K562 (cell line): ENCODE results near the gene RGS7BP. TPM values are rescaled to one million over a fixed set of nuclear protein-coding genes. Genes with fewer than 3 reads are reported as not detected.

Experiments used
- ATAC-seq: fragments of 200-7000 bp; cut with Tn5 transposase; 3 replicates; pipeline ENCODE4 v1.9.1; 2020; ENCODE audit warnings: moderate library complexity
- BruUV-seq: library from RNA; stranded (reverse); fragments of 400-500 nt; replicated peaks from 2 replicates; lab custom pipeline; 2021; lab: Mats Ljungman, UMichigan
- CTCF ChIA-PET: fragments of 300-600 bp; formaldehyde crosslinking; extraction: SDS; loops from one replicate; lab custom pipeline; 2021; ENCODE audit warnings: low intra/inter-chr PET ratio; lab: Yijun Ruan, JAX
- POLR2A ChIA-PET: fragments of 300-600, 350-650 bp; sonication (Branson Sonifier 250); formaldehyde crosslinking; extraction: SDS; loops from one replicate; lab custom pipeline; 2021; ENCODE audit warnings: antibody characterized with exemption, inconsistent platforms; lab: Yijun Ruan, JAX
- DNase-seq, 4 experiments: peaks; one replicate each; pipeline versions ENCODE4 v3.0.0 to v3.0.0-alpha.2; 2011 to 2018; ENCODE audit warnings: low spot score in 3 of 4, mixed read lengths in 3 of 4; ENCODE audit errors: extremely low read depth in 1 of 4
- FAIRE-seq: peaks from 2 replicates; lab custom pipeline; 2011; peaks lifted over from hg19 to GRCh38; lab: Jason Lieb, UNC
- H2AFZ ChIP-seq: 2 replicates; pipeline ENCODE4 v1.6.0; 2011; ENCODE audit warnings: low read depth, low read length, control low read depth, inconsistent platforms
- H3K27ac ChIP-seq: fragments of 200-600 bp; 3 replicates; pipeline ENCODE4 v1.8.0; 2011; ENCODE audit warnings: low read depth, mild to moderate bottlenecking, control low read depth, inconsistent platforms, low read length, moderate library complexity, mixed read lengths; ENCODE audit errors: extremely low read depth
- H3K27me3 ChIP-seq, 2 experiments: fragments of 300-600 bp in 1 of 2; 2 replicates in 1 of 2; 3 replicates in 1 of 2; pipeline versions ENCODE4 v1.6.0 to v1.8.0; 2011; ENCODE audit warnings: inconsistent platforms in 2 of 2, low read length in 2 of 2, mild to moderate bottlenecking in 1 of 2, mixed read lengths in 1 of 2, moderate library complexity in 1 of 2; ENCODE audit not compliant: control insufficient read depth in 2 of 2, insufficient read depth in 2 of 2
- H3K36me3 ChIP-seq: fragments of 300-600 bp; 3 replicates; pipeline ENCODE4 v1.8.0; 2011; ENCODE audit warnings: mild to moderate bottlenecking, low read length, inconsistent platforms; ENCODE audit not compliant: control insufficient read depth, insufficient read depth
- H3K4me1 ChIP-seq, 2 experiments: fragments of 200-600 bp in 1 of 2; replicated peaks in 1 of 2; 2 replicates in 1 of 2; 3 replicates in 1 of 2; pipeline versions ENCODE4 v1.5.1 to v1.8.0; 2011; ENCODE audit warnings: inconsistent platforms in 2 of 2, low read length in 2 of 2, mild to moderate bottlenecking in 1 of 2, mixed read lengths in 1 of 2, moderate library complexity in 1 of 2; ENCODE audit not compliant: control insufficient read depth in 2 of 2, insufficient read depth in 2 of 2
- H3K4me2 ChIP-seq: 2 replicates; pipeline ENCODE4 v1.6.1; 2011; ENCODE audit warnings: low read length, control low read depth, inconsistent platforms, mixed read lengths; ENCODE audit not compliant: insufficient read depth
- H3K4me3 ChIP-seq: fragments of 200-600 bp; sonication (generic), shearing (Covaris generic); 2 replicates; pipeline ENCODE4 v1.5.1; 2016; ENCODE audit warnings: control low read depth, inconsistent platforms
- H3K79me2 ChIP-seq: fragments of 200-600 bp; 3 replicates; pipeline ENCODE4 v1.8.0; 2011; ENCODE audit warnings: low read length, inconsistent platforms; ENCODE audit not compliant: control insufficient read depth, insufficient read depth
- H3K9ac ChIP-seq, 2 experiments: 2 replicates each; pipeline versions ENCODE4 v1.6.0 to v1.6.1; 2011; ENCODE audit warnings: low read depth in 2 of 2, low read length in 2 of 2, control low read depth in 1 of 2, inconsistent platforms in 1 of 2, mild to moderate bottlenecking in 1 of 2, mixed read lengths in 1 of 2; ENCODE audit not compliant: insufficient read depth in 1 of 2
- H3K9me1 ChIP-seq: one replicate; pipeline ENCODE4 v1.6.0; 2011; ENCODE audit warnings: inconsistent platforms, mild to moderate bottlenecking, low read length, moderate library complexity; ENCODE audit not compliant: control insufficient read depth, insufficient read depth
- H3K9me3 ChIP-seq: replicated peaks from 2 replicates; pipeline ENCODE4 v1.5.1; 2011; ENCODE audit warnings: low read depth, low read length, inconsistent platforms; ENCODE audit not compliant: control insufficient read depth, insufficient read depth
- H4K20me1 ChIP-seq: replicated peaks from 2 replicates; pipeline ENCODE4 v1.6.1; 2011; ENCODE audit warnings: low read length, inconsistent platforms, mixed read lengths; ENCODE audit not compliant: control insufficient read depth, insufficient read depth
- GATA2 ChIP-seq: sonication (generic); formaldehyde crosslinking; IDR thresholded peaks from 2 replicates; pipeline ENCODE4 v1.4.0; 2020; ENCODE audit warnings: mild to moderate bottlenecking, missing genetic modification reagents
- MAFF ChIP-seq: IDR thresholded peaks from 2 replicates; pipeline ENCODE4 v1.6.1; 2012; ENCODE audit warnings: low read length, improper control_type of control experiment
- MAZ ChIP-seq, 2 experiments: fragments of 450-650 bp in 1 of 2; sonication (generic) in 1 of 2; formaldehyde crosslinking; IDR thresholded peaks in 1 of 2; conservative IDR thresholded peaks in 1 of 2; 2 replicates each; pipeline versions ENCODE4 v1.4.0 to v1.5.0; 2020; ENCODE audit warnings: mild to moderate bottlenecking in 1 of 2, missing genetic modification reagents in 1 of 2
- RFX5 ChIP-seq: IDR thresholded peaks from 2 replicates; pipeline ENCODE4 v1.6.1; 2011; ENCODE audit warnings: low read depth, mild to moderate bottlenecking, improper control_type of control experiment, low read length
- SLC30A9 ChIP-seq: fragments of 250-450 bp; sonication (Bioruptor Pico); IDR thresholded peaks from 2 replicates; pipeline ENCODE4 v1.8.0; 2022; ENCODE audit warnings: mild to moderate bottlenecking, moderate library complexity
- SMC3 ChIP-seq: conservative IDR thresholded peaks from 2 replicates; pipeline ENCODE4 v1.6.1; 2011; ENCODE audit warnings: low read depth, low read length, improper control_type of control experiment; ENCODE audit not compliant: insufficient read depth
- ZKSCAN1 ChIP-seq: fragments of 150-350 bp; IDR thresholded peaks from 2 replicates; pipeline ENCODE4 v1.6.1; 2016; ENCODE audit warnings: low read depth, low read length
- ZNF282 ChIP-seq: sonication (generic); formaldehyde crosslinking; IDR thresholded peaks from 2 replicates; pipeline ENCODE4 v1.8.1; 2023; ENCODE audit warnings: missing genetic modification reagents
- ZNF444 ChIP-seq: fragments of 250-450 bp; sonication (Bioruptor Pico); IDR thresholded peaks from 2 replicates; pipeline ENCODE4 v1.4.0; 2020; ENCODE audit warnings: mild to moderate bottlenecking, moderate library complexity
- WGBS: fragments of 100-300 bp; shearing (Covaris generic); methylation state at CpG from one replicate; pipeline ENCODE4 v1.1.6; 2016; ENCODE audit warnings: low coverage, mixed read lengths; ENCODE audit not compliant: insufficient coverage; ENCODE audit errors: missing lambda C conversion rate; 5-methylcytosine and 5-hydroxymethylcytosine counted together
- in situ Hi-C: fragments of 300-500 bp; cut with MboI; formaldehyde crosslinking; loops from 4 replicates; pipeline ENCODE4 v1.15.0; 2018; ENCODE audit warnings: inconsistent platforms, mixed read lengths
- intact Hi-C: fragments of 100-400 bp; cut with micrococcal nuclease; formaldehyde crosslinking; loops from 2 replicates; pipeline ENCODE4 v1.14.2; 2022
- polyA plus RNA-seq, 8 experiments: library from polyadenylated mRNA; depleted of rRNA in 4 of 8; stranded (reverse) in 5 of 8; unstranded in 3 of 8; fragments of >200 nt; fragmentation: Nextera tagmentation in 2 of 8; fragmentation: Illumina TruSeq in 1 of 8; extraction: Ambion mirVana in 2 of 8; extraction: Trizol in 1 of 8; gene quantifications; 2 replicates each; pipeline versions ENCODE4 v1.2.1 to v1.2.3, GENCODE V29; 2011 to 2014; ENCODE audit warnings: inconsistent platforms in 1 of 8, missing spikeins in 1 of 8
- total RNA-seq, 7 experiments: library from RNA; depleted of rRNA in 6 of 7; stranded (reverse); fragments of >200 nt in 6 of 7; fragmentation: Illumina TruSeq in 2 of 7; extraction: Trizol in 2 of 7; gene quantifications; 2 replicates each; pipeline versions ENCODE4 v1.2.1 to v1.2.3, GENCODE V29; 2011 to 2021; ENCODE audit warnings: low replicate concordance in 1 of 7
- TF ChIP-seq, protein P1 (sequence below): sonication (generic); formaldehyde crosslinking; IDR thresholded peaks from 2 replicates; pipeline ENCODE4 v1.9.0; 2022; ENCODE audit warnings: mild to moderate bottlenecking, missing genetic modification reagents
- TF ChIP-seq, protein P2 (sequence below), 2 experiments: fragments of 450-650 bp; conservative IDR thresholded peaks; 2 replicates each; pipeline ENCODE4 v1.6.1; 2017; ENCODE audit warnings: mild to moderate bottlenecking in 2 of 2, moderate library complexity in 2 of 2
- TF ChIP-seq, protein P3 (sequence below): sonication (generic); formaldehyde crosslinking; IDR thresholded peaks from 2 replicates; pipeline ENCODE4 v1.4.0; 2020; ENCODE audit warnings: mild to moderate bottlenecking, missing genetic modification reagents
- TF ChIP-seq, protein P4 (sequence below): sonication (generic); formaldehyde crosslinking; IDR thresholded peaks from 2 replicates; pipeline ENCODE4 v1.8.1; 2022; ENCODE audit warnings: missing genetic modification reagents

The RGS7BP gene
- total and polyA plus RNA-seq, 9 of the 15 experiments (the other 6 are each of a cell fraction or from before 2014, with no cell fraction given), result not detected

DNA sequence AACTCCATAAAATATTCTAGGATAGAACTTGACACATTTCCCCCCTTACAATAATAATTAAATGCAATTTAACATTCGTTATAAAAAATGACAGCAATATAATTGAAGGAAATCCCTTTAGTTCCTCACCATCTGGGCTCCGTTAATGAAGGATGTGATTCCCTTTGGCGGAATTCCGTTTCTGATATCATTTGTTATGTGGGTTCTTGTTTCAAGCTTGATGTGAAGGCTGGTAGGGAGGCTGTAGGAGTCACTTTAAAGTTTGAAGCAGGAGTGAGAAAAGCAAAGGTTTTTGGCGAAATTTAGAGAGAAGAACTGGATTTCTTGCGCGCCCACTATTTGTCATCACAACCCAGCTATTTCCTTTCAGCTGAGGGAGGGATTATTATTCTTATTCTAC is 4.0 kb downstream of the RGS7BP start (continued):
- TF ChIP-seq GATA2, result no peak
- TF ChIP-seq ZNF444 (CRISPR knock-in tag), result no peak
- TF ChIP-seq, protein P1, sequence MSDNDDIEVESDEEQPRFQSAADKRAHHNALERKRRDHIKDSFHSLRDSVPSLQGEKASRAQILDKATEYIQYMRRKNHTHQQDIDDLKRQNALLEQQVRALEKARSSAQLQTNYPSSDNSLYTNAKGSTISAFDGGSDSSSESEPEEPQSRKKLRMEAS, result no peak

DNA sequence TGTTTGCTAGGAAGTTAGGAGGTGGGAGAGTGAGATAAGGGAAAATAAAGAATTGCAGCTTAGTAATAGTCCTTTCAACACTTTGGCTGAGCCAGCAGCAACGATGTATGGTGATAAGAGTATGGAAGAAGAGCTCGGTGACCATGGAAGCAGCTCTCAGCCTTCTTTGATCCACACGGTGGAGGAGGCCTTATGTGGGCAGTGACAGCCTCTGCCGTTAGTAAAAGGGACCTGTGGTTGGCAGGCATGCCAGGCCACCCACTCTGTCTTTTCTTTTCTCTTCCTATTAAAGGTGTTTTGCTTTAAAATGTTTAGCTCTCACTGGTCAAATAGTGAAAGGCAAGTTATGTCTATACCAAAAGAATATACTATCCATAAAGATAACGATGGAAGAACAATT is 7.7 kb downstream of the RGS7BP start:
- Histone ChIP-seq H3K9me1 (no peaks in the 10 kb centered on the region), H3K9me3 (no peaks in the 10 kb centered on the region), H3K4me3 (no peak overlapping the region), H3K79me2 (no peaks in the 10 kb centered on the region), H3K36me3 (no peaks in the 10 kb centered on the region), H3K27me3 (no peaks in the 10 kb centered on the region), H3K4me2 (no peak overlapping the region), H2AFZ (no peak overlapping the region), H3K4me1 (no peaks in the 10 kb centered on the region), H3K27ac (no peak overlapping the region), H4K20me1 (no peaks in the 10 kb centered on the region), H3K9ac (no peak overlapping the region)
- FAIRE-seq, result no peak
- ChIA-PET POLR2A (interaction anchor here (0.7 kb wide), 1 partner anchor 20 kb away, joined by 3 read pairs; no protein-coding TSS in a partner anchor), CTCF (interaction anchor here (0.6 kb wide), 1 partner anchor 38 kb away, joined by 3 read pairs; no protein-coding TSS in a partner anchor)
- in situ Hi-C loops, result no loop called here
- 0% methylated on average over 5 of the region's 5 CpGs for WGBS
- BruUV-seq, result no TSS peak
- ATAC-seq, result no peak
- intact Hi-C loops, result no loop called here
- no peak for DNase-seq
- no peak for TF ChIP-seq MAFF
- TF ChIP-seq, protein P2, sequence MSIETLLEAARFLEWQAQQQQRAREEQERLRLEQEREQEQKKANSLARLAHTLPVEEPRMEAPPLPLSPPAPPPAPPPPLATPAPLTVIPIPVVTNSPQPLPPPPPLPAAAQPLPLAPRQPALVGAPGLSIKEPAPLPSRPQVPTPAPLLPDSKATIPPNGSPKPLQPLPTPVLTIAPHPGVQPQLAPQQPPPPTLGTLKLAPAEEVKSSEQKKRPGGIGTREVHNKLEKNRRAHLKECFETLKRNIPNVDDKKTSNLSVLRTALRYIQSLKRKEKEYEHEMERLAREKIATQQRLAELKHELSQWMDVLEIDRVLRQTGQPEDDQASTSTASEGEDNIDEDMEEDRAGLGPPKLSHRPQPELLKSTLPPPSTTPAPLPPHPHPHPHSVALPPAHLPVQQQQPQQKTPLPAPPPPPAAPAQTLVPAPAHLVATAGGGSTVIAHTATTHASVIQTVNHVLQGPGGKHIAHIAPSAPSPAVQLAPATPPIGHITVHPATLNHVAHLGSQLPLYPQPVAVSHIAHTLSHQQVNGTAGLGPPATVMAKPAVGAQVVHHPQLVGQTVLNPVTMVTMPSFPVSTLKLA (conservative IDR thresholded peaks at IDR 0.05), result no peak
- no peak for TF ChIP-seq RFX5
- no peak for TF ChIP-seq MAZ (CRISPR knock-in tag; conservative IDR thresholded peaks at IDR 0.05 in 1 of 2, IDR thresholded peaks at IDR 0.05 in 1 of 2)
- no peak for TF ChIP-seq SMC3
- no peak for TF ChIP-seq ZKSCAN1
- no peak for TF ChIP-seq SLC30A9 (CRISPR knock-in tag)
- TF ChIP-seq, protein P3, sequence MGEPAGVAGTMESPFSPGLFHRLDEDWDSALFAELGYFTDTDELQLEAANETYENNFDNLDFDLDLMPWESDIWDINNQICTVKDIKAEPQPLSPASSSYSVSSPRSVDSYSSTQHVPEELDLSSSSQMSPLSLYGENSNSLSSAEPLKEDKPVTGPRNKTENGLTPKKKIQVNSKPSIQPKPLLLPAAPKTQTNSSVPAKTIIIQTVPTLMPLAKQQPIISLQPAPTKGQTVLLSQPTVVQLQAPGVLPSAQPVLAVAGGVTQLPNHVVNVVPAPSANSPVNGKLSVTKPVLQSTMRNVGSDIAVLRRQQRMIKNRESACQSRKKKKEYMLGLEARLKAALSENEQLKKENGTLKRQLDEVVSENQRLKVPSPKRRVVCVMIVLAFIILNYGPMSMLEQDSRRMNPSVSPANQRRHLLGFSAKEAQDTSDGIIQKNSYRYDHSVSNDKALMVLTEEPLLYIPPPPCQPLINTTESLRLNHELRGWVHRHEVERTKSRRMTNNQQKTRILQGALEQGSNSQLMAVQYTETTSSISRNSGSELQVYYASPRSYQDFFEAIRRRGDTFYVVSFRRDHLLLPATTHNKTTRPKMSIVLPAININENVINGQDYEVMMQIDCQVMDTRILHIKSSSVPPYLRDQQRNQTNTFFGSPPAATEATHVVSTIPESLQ, result no peak
- no peak for TF ChIP-seq ZNF282 (CRISPR knock-in tag)
- TF ChIP-seq, protein P4, sequence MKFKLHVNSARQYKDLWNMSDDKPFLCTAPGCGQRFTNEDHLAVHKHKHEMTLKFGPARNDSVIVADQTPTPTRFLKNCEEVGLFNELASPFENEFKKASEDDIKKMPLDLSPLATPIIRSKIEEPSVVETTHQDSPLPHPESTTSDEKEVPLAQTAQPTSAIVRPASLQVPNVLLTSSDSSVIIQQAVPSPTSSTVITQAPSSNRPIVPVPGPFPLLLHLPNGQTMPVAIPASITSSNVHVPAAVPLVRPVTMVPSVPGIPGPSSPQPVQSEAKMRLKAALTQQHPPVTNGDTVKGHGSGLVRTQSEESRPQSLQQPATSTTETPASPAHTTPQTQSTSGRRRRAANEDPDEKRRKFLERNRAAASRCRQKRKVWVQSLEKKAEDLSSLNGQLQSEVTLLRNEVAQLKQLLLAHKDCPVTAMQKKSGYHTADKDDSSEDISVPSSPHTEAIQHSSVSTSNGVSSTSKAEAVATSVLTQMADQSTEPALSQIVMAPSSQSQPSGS (CRISPR knock-in tag), result no peak
